NCI-H774 (cell line): ENCODE measurements around the gene CCM2L.

Experiments
- DNase-seq: peaks from one replicate; lab custom pipeline; 2025; lab: John Stamatoyannopoulos, UW

The CCM2L gene

DNA sequence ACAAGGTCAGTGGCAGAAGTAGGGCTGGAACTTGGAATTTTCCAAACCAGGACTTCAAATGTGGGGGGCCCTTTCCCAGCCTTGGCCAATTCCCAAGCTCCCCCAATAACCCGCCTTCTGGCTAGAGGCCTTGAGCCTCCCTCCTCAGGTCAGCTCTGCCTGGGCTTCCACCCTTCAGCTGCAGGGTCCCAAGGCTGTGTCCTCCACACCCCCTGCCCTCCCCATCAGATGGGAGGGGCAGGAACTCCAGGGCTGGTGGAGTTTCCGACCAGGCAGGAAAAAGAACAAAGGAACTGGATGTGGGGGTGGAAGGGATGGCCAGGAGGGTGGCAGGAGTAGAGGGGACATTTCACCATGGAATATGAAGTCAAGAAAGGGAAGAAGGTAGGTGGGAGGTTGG is at the start of gene CCM2L:
CCM2L (plus strand) TSS at position 338 of the 400 bp plus-strand sequence; CDS start at position 355, 17 bp downstream.
- no peak for DNase-seq

DNA sequence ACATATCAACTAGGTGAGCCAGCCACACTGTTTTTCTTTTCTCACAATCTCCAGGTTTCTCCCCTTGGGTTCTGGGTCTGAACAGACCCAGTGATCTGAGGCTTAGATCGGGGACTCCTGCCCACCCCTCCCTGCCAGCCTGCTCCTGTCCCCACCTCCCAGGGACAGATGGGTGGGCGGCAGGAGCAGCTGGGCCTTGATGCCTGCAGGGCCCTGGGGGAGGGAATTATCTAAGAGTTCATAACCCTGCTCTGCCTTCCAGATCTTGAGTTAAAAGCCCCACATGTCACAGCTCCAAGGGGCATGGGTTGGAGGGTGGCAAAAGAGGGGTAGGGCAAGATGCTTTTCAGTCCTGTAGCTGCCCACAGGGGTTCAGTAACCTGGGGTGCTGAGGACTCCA is 47.5 kb upstream of the CCM2L start:
- DNase-seq = no peak

DNA sequence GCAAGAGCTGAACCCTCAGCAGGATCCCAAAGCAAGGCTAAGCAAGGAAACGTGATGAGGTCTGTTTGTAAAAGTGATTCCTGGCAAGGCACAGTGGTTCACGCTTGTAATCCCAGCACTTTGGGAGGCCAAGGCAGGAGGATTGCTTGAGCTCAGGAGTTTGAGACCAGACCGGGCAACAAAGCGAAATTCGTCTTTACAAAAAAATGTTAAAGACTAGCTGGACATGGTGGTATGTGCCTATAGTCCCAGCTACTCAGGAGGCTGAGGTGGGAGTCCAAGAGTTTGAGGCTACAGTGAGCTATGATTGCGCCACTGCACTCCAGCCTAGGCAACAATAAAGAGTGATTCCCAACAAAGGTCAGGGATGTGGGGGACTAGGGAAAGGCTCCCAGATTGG is 46.3 kb upstream of the CCM2L start:
- DNase-seq = no peak

DNA sequence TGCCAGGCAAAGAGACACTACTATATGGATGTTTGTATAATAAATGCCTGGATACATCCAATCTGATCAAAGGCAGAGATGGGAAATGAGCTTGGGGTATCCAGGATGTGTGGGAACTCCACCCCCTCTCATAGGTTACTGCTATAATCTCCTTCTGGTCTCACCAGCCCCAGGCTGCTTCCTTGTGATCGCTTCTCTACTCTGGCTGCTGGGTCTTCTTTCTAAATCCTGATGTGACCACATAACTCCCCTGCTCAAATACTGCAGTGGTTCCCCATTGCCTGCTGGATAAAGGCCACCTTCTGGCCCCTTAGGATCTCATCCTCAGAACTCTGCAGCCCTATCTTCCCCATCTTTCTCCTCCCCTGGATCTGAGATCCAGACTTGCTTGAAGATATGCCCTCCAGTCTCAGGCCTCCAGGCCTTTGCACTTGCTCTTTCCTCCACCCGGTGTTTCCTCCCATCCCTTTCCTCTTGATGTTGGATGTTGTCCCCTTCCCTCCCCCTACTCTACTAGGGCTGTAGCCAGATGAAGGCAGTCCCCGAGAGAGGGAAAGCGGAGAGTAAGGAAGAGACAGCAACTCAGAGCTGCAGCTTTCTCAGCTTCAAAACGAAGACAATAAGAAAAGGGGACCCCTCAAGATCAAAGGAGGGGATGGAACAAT is 43.1 kb upstream of the CCM2L start:
- no peak for DNase-seq

DNA sequence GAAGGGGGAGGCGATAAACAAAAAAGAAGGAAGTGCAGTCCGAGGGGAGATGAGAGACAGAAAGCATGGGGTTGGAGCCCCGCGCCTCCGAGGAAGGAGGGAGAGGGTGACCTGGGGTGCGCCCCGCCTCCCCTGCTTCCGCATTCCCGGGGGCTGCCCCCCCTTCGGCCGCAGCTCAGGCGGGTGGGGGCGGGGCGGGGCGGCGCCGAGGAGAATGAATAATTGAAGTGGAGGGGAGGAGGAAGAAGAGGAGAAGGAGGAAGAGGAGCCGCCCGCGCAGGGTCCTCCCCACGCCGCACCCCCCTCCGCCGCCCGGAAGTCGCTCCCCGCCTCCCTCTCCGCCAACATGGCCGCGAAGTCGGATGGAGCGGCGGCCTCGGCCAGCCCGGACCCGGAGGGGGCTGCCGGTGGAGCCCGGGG is 42.4 kb upstream of the CCM2L start, which contains the start of gene XKR7:
XKR7 (plus strand) TSS at position 322 of the 420 bp plus-strand sequence; CDS start at position 347, 25 bp downstream.
- DNase-seq = peak; percentile 72

DNA sequence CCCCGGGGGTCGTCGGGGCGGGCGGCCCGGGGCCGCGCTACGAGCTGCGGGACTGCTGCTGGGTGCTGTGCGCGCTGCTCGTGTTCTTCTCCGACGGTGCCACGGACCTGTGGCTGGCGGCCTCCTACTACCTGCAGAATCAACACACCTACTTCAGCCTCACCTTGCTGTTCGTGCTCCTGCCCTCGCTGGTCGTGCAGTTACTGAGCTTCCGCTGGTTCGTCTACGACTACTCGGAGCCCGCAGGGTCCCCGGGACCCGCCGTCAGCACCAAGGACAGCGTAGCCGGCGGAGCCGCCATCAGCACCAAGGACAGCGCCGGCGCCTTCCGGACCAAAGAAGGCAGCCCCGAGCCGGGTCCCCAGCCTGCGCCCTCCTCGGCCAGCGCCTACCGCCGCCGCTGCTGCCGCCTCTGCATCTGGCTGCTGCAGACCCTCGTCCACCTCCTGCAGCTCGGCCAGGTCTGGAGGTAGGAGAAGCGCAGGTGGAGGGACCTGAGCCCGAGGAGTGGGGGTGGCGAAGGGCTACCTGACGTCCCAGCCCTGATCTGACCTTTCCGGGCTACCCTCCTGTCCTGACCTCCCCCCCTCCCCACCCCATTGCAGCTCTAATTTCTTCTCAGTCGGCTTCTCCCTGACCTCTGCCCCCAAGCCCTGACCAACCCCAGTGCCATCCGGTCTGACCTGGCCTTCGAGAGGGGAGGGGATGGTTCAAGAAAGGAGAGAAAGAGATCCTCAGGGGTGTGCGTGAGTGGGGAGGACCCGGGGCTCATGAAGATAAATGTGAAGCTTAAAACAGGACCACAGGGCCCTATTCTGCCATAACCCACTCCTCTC is 41.7 kb upstream of the CCM2L start:
- DNase-seq = no peak

DNA sequence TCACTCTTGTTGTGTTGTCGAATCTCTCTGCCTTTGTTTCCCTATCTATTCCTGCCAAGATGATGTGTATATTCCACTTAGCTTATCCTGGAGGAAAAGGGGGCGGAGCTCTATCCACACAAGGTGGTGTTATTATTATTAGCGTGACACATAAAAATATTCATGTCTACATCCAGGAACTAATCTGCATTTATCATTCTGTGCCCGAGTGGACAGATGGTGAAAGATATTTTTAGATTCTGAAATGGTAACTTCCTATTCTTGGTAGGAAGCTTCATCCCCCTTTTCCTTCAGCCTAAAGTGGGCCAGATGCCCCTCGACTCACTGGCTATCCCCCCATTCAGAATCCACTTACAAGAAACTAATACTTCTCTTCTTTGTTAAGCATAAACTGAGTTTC is 40.2 kb upstream of the CCM2L start:
- DNase-seq = no peak

DNA sequence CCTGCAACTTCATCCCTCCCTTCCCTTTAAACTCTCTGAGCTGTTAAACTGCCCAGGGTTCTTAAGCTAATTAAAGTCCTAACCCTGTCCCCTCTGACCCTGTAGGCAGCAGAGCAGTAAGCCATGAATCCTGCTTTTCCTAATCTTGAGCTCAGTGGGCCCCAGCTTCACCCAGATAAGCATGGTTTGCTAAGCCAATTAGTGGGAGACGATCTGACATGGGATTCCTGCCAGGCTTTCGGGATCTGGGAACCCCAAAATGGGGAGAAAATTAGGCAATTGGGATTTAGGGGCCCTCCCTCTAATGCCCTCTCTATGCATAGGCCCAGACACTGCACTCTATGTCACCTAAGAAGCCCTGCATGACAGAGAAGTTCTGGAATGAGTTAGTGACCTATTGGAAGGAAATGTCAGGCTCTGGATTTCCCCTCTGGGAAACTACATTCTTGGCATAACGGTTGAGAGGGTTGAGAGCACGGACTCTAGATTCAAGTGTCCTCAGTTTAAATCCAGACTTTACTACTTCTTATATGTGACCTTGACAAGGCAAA is 37.7 kb upstream of the CCM2L start:
- no peak for DNase-seq

DNA sequence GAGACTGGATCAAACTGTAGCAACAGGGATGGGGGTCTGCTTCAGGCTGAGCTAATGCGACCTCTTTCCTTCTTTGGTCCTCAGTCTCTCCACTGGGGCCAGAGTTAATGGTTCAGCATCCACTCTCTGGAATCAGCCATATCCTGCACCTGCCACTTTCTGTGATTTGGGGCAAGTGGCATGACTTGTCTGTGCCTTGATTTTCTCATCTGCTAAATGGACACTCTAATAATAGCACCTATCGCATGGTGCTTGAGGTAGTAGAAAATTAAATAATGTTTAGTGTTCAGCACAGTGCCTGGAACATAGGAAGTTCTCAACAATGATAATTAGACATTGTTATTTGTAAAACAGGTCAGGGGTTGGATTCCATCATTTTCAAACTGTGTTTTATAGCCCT is 35.9 kb upstream of the CCM2L start:
- DNase-seq = no peak

DNA sequence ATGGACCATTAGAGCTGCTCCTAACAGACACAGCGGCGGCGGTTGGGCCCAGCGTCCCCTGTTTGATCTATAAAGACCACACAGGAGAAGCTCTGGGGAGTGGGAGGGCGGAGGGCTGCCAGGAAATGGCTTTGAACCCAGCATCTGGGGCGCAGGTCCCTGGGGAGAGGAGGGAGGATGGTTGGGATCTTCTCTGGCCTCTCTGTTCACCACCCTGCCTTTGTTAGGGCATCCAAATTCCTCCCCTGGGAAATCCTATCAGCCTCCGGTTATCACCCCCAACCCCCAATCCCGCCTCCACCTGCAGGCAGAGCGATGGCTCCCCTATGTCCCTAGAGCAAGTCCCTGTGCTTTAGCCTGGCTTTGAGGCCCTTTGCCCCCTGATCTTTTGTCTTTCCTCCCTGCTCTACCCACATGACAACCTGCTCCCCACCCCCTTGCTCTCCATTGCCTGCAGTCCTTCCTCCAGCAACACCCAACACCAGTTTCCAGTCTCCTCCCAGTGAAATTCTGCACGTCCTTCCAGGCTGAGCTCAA is 35.2 kb upstream of the CCM2L start:
- no peak for DNase-seq

DNA sequence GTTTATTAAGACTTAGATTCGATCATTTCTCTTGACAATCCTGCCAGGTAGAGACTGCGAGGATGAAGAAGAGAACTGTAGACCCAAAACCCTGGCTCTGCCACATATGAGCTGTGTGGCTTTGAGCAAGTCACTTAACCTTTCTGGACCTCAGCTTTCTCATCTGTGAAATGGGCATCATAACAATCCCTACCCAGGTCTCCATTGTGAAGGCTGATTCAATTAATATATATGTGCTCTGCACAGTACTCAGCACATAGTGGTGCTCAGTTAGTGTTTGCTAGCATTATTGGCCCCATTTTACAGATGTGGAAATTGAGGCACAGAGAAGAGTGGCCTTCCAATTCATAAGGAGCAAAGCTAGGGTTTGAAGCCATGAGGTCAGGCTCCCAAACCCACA is 34.4 kb upstream of the CCM2L start:
- no peak for DNase-seq

DNA sequence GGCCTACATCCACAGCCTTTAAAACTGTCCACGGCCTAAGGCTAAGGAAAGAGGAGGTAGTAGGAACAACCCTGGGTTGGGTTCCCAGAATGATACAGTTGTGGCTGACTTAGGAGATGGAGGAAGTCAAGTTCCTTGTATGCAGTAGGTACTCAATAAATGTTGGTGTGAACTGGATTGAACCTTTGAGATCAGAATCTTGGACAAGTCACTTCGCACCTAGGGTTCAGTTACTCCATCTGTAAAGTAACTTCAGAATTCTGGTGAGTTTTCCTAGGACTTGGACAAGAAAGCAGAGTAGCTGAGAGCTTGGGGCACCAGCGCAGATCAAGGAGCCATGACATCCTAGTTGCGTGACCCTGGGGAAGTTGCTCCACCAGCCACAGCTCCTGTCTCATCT is 33.2 kb upstream of the CCM2L start:
- DNase-seq = no peak

DNA sequence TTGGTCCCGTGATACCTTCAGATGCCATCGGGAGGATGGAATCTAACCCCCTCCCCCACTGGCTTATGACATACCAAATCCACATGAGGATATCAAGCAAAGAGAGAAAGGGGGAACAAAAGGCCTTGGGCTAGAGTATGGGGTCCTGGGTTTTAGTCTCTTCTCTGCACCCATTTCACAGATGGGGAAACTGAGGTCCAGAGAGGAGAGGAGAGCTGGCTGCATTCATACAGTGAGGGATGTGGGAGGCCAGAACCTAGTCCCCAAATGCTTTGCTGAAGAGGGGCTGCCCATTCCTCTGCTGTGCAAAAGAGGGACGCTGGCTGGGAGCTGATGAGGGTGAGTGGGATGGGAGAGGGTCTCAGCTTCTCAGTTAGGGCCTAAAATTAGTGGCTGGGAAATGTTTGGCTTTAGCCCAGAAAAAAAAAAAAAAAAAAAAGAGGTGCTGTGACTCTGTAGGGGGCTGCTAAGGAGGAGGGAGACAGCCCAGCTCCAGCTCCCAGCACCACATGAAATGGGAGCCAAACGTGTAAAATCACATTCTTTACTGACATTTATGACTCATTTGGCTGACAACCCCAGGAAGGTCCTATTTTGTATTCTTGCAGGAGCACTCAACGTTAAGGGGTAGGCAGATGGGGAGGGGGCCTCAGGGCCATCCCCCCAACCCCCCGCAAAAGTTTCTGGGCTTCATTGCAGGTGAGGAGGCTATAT is 30.4 kb upstream of the CCM2L start:
- no peak for DNase-seq

DNA sequence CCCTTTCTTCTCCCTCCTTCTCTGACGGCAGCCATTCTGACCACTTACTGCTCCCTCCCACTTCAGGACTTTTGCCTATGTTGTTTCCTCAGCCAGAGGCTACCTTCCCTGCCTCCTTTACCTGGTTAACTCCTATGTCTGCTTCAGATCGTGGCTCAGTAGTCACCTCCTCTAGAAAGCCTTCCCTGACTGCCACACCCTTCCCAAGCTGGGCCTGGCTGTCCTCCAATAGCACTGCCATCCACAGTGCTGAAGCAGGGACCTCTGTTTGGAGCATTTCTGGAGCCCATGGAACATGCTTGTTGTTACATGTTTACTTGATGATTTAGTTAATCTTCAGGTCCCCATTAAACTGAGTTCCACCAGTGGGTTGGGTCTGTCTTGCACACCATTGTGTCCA is 28.5 kb upstream of the CCM2L start:
- DNase-seq = no peak

DNA sequence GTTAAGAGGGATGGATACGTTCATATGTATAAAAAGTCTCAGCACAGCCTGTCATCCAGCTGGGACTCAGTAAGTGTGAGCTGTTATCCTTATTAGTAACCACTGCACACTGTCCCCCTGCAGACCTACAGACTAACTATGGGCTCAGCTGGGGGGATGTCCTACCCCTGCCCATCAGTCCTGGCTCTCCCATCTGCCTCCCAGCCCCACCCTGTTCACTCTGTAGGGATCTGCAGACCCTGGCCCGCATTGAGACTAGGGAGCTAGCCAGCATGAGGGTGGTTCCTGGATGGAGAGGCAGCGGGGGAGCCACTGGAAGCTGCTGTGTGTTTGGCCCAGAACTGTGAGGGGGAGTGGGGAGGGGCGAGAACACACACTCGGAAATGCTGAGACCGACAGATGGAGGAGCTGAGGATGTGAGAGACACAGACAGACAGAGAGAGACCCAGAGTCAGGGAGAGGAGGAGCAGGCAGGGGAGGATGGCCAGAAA is 25.2 kb upstream of the CCM2L start:
- DNase-seq = no peak

DNA sequence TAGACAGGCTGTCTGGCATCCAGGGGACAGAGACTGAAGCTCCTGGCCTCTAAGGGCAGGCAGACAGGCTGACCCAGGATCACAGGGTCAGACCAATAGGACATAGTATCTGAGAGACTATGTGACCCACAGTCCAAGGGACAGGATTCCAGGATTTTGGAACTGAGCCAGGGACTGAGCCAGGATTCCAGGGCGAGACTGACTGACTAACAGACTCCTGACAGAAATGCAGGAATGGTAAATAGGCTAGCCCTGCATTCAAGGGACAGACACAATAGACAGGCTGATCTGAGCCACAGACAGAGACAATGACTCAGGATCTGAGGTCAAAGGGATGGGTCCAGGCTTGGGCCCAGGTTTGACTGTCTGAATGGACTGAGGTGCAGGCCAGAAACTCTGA is 22.5 kb upstream of the CCM2L start:
- no peak for DNase-seq

DNA sequence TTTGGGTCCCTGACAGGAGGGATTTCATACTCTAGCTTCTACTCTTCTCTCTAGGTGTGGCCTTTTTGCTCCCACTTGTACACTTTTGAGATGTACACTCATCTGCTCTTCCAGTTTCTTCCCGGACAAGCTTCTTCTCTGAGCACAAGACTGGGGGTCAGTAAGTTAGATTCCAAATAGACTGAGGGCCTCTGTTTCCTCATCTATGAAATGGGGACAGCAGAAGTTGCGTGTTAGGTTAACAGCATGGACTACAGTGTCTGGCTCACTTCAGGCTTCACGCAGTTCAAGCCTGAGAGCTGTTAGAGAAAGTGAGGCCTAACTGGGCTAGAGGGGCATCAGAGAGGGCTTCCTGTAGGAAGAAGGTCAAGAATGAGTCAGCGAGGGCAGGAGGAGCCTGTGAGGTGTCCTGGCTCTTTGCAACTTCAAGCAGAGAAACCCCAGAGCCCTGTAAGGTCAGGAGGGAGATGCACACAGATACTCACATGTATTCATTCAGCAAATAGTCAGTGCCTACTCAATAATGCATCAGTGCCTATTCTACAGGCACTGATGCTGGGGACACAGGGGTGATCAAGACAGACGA is 21.7 kb upstream of the CCM2L start:
- no peak for DNase-seq

DNA sequence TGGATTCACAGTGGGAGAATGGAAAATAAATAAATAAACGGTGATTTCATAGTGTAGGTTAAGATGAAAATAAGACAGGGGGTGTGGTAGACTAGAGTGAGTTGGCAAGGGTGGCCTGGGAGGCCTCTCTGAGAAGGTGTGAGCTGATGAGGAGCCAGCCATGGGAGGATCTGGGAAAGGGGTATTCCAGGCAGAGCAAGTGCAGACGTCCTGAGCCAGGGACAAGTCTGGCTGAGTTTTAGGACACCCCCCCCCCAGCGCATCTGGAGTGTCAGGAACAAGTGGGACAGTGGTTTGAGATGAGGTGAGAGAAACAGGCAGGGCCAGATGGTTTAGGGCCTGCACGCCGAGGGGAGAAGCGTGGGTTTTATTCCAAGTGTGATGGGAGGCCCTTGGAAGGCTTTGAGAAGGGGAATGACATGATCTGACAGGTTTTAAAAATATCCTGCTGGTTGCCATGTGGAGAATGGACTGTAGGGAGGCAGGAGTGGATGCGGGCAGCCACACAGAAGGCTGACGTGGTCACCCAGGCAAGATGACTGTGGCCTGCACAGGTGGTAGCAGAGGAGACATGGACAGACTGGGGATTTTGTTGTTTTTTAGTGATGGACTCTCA is 21.1 kb upstream of the CCM2L start:
- DNase-seq = no peak

DNA sequence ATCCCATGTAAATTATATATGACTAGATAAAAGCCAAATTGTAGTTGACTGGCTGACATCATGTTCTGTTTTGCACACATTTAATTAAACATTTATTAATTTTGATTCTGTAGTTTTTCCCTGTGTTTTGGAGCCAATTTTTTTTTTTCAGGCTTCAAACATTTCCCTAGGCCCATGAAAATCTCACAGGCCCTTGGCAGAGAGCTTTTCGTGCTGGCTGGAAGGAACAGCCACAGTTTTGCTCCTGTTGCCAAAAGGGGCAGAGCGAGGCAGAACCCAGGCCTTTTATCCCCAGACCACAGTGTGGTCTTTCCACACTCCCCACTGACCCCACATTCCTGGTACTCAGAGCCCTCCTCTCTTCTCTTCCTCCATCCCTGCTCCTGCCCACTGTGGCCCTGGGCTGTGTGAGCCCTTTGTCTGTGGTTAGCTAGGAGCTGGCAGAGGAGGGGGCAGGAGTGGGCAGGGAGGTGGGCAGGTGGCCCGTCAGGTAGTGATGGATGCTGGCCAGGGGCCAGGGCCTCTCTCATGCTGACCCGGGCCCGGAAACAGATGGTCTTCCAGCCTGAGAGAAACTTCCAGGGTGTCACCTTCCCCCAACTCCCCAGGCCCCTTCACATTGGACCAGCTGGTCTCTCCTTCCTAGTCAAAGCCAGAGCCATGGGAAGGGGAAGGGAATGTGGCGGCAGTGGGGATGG is 19.4 kb upstream of the CCM2L start:
- DNase-seq = no peak

DNA sequence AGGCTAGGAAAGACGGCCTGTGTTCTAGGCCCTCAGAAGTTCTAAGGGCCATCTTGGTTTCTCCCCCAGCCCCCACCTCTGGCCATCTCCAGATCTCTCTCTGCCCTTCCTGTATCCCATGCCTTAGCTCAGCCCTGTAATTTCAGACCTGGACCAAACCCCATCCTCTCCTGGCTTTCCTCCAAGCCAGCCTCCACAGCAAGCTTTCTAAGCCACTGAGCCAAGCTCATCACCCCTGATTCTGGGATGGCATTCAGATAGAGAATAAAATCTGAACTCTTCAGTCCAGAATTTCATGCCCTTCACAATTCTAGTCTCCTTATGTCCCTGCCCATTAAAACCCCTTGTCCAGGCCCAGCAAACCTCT is 18.9 kb upstream of the CCM2L start:
- no peak for DNase-seq

DNA sequence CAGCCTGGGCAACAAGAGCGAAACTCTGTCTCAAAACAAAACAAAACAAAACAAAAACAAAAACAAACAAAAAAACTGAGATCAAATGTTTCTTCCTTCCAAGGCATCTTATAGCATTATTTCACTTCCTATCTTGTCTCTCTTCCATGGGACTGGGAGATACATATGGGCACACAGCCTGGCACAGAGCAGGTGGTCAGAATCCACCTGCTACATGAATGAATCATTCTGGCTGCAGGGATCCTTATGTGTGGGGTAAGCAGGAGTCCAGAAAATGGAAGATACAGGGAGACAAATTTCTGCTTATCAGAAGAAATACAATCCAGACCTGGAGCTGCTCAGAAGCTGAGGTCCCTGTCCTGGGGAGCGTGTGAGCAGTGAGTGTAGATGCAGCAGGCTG is 18.2 kb upstream of the CCM2L start:
- no peak for DNase-seq
